GM21360 (cell line): ENCODE results near the gene MBD3L2B.
"Not testable (repeated sequence)": the region's sequence is repeated elsewhere in the genome, so short reads cannot be mapped to it uniquely, and the experiment has no call there.

Source experiments
- ATAC-seq: cut with Tn5 transposase; IDR thresholded peaks from one replicate; pipeline ENCODE4 v1.9.1; 2021; ENCODE audit warnings: mild to moderate bottlenecking, moderate library complexity; ENCODE audit not compliant: unreplicated experiment

Gene MBD3L2B

DNA sequence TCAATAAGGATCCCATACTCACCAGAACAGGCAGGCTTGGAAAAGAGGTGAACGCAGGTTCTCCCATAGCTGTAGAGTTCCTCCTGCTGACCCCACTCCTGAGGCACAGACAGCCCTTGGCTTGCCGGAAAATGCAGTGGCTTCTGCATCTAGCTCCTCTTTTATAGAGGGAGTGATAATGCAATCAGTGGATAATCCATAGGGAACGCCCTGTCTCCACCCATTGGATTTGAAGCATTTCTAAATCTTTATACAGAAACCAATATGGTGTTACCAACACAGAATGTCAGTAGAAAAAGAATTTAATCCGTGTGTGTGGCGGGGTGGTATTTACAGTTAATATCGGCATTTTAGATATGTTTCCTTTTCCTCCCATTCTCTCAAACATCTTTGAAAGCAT, at the start of gene MBD3L2B:
TSS of gene MBD3L2B (minus strand) at position 101 of the 400 bp plus-strand sequence. CDS start at position 67, 34 bp downstream.
- ATAC-seq: not testable (repeated sequence)

GRCh38 chr19:7069904-7070226, 48.6 kb upstream of the MBD3L2B start:
- ATAC-seq: peak; percentile 31

- peak; percentile 86 for ATAC-seq
Measured at GRCh38 chr19:7069042-7069903, 48.0 kb upstream of the MBD3L2B start, which contains the start of gene ZNF557. Gene ZNF557, plus strand, starts transcription at chr19:7069703. Its CDS starts 5,372 bp downstream, at chr19:7075075.

- no peak for ATAC-seq
Measured at GRCh38 chr19:7068599-7068998, 47.4 kb upstream of the MBD3L2B start.

DNA sequence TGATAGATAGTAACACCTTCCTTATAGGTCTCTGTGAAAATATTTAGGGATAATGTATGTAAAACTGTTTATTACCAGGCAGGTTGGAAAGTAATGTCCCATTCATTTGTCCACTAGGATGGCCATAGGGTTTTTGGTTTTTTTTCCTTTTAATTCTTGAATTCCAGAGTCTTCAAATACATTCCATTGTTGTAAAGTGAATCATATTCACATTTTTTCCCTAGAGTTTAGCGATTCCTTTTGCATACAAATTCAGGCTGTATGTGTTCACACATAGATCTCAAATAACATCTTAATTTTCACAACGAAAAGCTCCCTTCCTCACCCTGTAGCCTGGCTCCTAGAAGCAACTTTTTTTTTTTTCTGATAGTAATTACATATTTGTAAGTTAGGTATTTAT, 46.5 kb upstream of the MBD3L2B start:
- no peak for ATAC-seq

DNA sequence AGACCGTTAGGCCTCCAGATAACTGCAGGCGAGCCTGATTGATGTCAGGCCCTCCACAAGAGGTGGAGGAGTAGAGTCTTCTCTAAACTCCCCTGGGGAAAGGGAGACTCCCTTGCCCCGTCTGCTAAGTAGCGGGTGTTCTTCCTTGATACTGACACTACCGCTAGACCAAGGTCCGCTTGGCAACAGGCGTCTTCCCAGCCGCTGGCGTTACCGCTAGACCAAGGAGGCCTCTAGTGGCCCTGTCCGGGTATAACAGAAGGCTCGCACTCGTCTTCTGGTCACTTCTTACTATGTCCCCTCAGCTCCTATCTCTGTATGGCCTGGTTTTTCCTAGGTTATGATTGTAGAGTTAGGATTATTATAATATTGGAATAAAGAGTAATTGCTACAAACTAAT, 45.9 kb upstream of the MBD3L2B start:
- not testable (repeated sequence) for ATAC-seq

DNA sequence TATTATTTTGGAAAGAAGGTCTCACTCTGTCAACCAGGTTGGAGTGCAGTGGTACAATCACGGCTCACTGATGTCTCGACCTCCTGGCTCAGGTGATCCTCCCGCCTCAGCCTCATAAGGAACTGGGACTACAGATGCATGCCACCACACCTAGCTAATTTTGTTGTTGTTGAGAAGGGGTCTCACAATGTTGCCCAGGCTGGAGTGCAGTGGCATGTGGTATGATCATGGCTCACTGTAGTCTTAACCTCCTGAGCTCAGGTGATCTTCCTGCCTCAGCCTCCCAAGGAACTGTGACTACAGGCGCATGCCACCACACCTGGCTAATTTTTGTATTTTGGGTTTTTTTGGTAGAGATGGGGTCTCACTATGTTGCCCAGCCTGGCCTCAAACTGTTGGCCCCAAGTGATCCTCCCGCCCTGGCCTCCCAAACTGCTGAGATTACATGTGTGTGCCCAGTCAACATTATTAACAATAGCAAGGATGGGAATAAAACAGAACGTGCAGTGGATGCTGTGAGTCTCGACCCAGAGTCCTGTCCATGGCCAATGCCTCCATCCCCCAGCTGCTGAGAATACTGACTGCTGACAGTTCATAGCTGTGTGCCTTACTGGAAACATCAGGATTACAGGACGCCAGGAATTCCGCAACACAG, 42.7 kb upstream of the MBD3L2B start:
- no peak for ATAC-seq

- no peak for ATAC-seq
Measured at GRCh38 chr19:7063339-7063738, 42.1 kb upstream of the MBD3L2B start.

GRCh38 chr19:7059977-7060376, 38.7 kb upstream of the MBD3L2B start:
- not testable (repeated sequence) for ATAC-seq

- not testable (repeated sequence) for ATAC-seq
Measured at GRCh38 chr19:7058576-7058975, 37.3 kb upstream of the MBD3L2B start, which contains the start of gene MBD3L3. Gene MBD3L3, minus strand, starts transcription at chr19:7058676. Its CDS starts 71 bp downstream, at chr19:7058605.

- not testable (repeated sequence) for ATAC-seq
Measured at GRCh38 chr19:7056371-7056770, 35.1 kb upstream of the MBD3L2B start.

DNA sequence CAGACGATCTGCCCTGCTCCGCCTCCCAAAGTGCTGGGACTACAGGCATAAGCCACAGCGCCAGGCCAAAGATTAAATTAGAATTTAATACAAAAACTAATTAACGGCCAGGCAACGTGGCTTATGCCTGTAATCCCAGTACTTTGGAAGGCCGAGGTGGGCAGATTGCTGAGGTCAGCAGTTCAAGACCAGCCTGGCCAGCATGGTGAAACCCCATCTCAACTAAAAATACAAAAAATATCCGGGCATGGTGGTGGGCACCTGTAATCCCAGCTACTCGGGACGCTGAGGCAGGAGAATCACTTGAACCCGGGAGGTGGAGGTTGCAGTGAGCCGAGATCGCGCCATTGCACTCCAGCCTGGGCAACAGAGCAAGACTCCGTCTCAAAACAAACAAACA, 34.4 kb upstream of the MBD3L2B start:
- ATAC-seq: not testable (repeated sequence)

GRCh38 chr19:7054635-7055368, 33.6 kb upstream of the MBD3L2B start:
- ATAC-seq: not testable (repeated sequence)

GRCh38 chr19:7052896-7053295, 31.7 kb upstream of the MBD3L2B start:
- not testable (repeated sequence) for ATAC-seq

- ATAC-seq: not testable (repeated sequence)
Measured at GRCh38 chr19:7051421-7051820, 30.2 kb upstream of the MBD3L2B start.

- not testable (repeated sequence) for ATAC-seq
Measured at GRCh38 chr19:7049021-7049420, 27.8 kb upstream of the MBD3L2B start, which contains the start of gene MBD3L2. Gene MBD3L2, plus strand, starts transcription at chr19:7049321. Its CDS starts 53 bp downstream, at chr19:7049374.

DNA sequence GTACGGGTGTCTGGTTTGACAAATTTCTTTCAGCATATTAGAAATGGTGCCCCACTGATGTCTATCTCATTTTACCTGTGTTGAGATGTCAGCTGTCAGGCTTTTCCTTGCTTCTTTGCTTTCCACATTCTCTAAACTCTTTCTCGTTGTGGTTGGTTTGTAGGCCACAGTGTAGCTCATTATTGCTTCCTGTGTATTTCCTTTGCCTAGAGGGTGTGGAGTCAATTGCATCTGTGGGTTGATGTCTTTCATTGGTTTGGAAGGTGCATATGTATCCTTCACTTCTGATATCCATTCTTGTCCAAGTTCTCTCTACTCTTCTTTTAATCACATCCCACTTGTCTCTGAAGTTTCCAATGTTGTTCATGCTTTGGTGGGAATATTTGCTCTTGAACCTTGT, 20.3 kb upstream of the MBD3L2B start:
- ATAC-seq: not testable (repeated sequence)

DNA sequence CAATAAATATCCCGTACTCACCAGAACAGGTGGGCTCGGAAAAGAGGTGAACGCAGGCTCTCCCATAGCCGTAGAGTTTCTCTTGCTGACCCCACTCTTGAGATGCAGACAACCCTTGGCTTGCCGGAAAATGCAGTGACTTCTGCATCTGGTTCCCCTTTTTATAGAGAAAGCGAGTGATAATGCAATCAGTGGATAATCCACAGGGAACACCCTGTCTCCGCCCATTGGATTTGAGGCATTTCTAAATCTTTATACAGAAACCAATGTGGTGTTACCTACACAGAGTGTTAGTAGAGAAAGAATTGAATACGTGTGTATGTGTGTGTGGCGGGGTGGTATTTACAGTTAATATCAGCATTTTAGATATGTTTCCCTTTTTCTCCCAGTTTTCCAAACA, 18.8 kb upstream of the MBD3L2B start, which contains the start of gene MBD3L4:
TSS of gene MBD3L4 (minus strand) at position 101 of the 400 bp plus-strand sequence. CDS start at position 66, 35 bp downstream.
- not testable (repeated sequence) for ATAC-seq

GRCh38 chr19:7030278-7030677, 9.0 kb upstream of the MBD3L2B start, which contains the start of gene MBD3L5:
Gene MBD3L5, plus strand, starts transcription at chr19:7030578. Its CDS starts 34 bp downstream, at chr19:7030612.
- not testable (repeated sequence) for ATAC-seq

DNA sequence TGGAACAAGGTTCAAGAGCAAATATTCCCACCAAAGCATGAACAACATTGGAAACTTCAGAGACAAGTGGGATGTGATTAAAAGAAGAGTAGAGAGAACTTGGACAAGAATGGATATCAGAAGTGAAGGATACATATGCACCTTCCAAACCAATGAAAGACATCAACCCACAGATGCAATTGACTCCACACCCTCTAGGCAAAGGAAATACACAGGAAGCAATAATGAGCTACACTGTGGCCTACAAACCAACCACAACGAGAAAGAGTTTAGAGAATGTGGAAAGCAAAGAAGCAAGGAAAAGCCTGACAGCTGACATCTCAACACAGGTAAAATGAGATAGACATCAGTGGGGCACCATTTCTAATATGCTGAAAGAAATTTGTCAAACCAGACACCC, 7.6 kb upstream of the MBD3L2B start:
- ATAC-seq: not testable (repeated sequence)

DNA sequence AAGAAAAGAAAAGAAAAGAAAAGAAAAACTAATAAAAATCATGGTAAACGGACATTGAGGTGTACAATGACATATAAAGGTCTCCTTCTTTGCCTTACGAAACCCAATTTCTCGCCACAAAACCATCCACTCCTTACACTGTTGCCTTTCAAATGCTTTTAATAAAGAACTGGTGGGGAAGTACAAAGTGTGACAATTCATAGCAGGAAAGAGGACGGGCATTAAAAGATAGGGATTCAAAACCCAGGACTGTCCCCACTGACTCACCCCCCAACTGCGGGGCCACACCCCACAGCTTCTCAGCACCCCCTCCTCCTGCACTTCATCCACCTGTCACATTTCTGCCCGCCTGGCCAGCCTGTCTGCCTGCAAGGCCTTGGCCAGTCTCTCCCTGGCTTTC, 2.4 kb downstream of the MBD3L2B start:
- ATAC-seq: no peak
